Measurements from ENCODE around the gene ZSCAN1.

ZSCAN1 gene

GRCh38 chr19:58084596-58085347, 50.9 kb downstream of the ZSCAN1 start:
- DNase-seq: no peak

- DNase-seq: no peak
Observed at GRCh38 chr19:58085348-58085875, 51.6 kb downstream of the ZSCAN1 start.

DNA sequence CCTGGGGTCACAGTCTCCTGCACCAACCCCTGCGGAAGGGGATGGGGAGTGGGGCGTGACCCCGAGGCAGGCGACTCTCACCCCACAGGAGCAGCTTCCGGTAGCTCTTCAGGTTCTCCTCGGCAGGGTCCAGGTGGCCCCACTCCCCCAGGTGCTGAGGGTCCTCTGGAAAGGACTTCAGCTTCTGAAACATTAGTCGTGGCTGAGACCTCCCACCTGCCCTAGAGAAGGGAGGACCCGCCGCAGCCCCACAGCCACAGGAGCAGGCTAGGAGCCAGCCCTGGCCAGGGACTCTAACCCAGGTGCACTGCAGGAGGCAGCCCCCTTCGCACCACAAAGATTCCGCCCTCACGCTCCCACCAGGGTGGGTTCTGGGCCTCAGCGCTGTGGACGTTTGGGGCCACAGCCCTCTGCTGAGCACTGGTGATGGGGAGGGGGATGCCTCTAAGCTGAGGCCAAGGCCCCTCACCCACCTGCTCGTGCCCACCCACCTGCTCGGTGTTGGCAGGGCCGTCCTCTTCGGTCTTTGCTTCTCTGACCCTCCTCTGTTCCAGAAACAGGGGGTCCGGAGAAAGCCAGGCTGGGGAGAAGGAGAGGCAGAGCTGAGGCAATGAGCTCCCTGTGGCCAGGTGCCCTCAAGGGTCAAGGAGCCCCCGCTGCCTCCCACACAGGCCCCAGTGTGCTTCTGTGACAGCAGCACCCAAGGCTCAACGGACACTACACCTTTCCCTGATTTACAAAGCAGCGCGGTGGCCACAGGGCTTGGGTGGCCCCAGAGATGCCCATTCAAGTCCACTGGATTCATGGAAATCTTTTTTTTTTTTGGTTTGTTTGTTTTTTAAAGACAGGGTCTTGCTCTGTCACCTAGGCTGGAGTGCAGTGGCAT, 53.2 kb downstream of the ZSCAN1 start:
- no peak for DNase-seq

- no peak for DNase-seq
Observed at GRCh38 chr19:58088521-58089052, 54.8 kb downstream of the ZSCAN1 start.

DNA sequence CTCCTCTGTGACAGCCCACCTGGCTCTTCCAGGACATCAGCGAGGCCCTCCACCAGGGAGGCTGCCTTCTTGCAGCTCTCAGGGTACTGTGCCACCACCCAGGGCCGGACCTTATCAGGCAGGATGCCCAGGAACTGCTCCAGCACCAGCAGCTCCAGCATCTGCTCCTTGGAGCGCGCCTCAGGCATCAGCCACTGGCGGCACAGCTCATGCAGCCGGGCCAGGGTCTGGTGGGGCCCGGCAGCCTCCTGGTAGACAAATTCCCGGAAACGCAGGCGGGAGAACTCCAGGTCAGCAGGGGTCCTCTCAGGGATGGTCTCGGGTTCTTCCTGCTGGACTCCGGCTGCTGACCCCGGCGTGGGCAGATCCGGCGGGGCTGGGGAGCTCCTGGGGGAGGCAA, 56.0 kb downstream of the ZSCAN1 start:
- no peak for DNase-seq

DNA sequence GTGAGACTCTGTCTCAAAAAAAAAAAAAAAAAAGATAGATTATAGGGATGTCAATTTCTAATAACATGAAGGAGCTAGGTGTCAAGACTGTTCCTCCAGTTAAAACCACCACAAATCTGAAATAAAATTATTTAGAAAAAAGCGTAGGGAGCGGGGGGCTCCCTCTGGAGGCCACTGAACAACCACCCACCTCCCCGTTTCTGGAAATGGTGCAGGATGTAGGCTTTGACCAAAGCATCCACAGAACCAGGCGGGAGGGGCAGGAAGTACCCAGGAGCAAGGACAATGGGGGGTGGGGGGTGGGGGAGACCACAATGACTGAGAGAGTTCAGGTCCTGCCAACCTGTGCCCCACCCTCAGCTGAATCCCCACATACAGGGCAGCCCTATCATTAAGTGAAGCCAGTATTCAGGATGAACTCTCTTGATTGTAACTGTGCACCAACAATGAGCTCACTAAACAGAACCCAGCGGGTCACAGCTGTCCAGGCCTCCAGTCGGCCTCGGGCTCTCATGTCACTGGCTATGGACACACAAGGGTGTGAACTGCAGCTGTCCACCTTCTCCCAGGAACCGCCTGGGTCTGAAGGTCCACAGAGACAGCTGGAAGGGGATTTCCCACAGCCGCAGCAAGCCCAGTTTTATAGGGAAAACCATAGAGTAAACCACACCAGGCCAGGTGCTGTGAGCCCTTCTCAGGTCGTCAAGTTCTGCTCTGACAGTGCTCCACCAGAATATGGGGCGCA, 57.6 kb downstream of the ZSCAN1 start:
- DNase-seq: peak; percentile 44

GRCh38 chr19:58093071-58093470, 59.2 kb downstream of the ZSCAN1 start:
- DNase-seq: no peak

GRCh38 chr19:58095328-58095727, 61.5 kb downstream of the ZSCAN1 start:
- DNase-seq: no peak

- DNase-seq: no peak
Observed at GRCh38 chr19:58096884-58097283, 63.1 kb downstream of the ZSCAN1 start.

GRCh38 chr19:58097349-58097748, 63.5 kb downstream of the ZSCAN1 start:
- DNase-seq: no peak

DNA sequence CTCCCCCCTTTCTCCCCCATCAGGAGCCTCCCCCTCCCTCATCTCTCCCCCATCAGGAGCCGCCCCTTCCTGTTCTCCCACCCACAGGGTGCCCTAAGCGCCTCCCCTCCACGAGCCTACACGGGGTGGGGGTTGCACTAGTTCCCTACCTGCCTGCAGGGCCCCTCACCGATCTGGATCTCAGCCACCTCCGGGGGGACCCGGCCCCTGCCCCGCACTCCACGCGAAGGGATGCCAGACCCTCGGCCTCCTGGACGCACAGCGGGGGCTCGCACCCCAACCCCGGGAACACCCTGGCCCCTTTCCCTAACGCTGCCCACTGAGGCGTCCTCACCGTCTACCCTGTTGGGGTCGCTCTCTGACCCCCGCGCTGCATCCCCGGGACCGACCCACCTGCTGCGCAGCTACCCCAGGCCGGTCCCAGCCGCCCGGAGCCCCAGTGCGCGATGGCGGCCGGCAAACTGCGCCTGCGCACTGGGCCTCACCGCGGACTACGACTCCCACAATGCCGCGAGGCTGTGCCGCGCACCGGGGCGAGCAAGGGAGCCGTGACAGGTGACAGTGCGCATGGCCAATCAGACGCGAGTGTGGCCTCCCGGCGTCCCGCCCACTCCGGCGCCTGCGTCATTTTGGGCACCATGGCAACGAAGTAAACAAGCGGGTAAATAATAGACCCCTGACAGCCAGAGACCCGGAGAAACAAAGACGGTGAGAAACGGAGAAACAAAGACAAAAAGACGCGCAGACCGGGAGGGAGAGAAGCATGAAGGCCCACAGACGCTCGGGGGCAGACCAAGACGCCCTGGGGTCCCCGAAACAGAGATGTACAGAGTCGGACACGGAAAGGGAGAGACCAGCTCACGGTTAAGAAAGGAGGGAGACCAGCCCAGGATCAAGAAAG, 64.2 kb downstream of the ZSCAN1 start, which contains the start of gene ZSCAN18:
TSS of gene ZSCAN18 (minus strand) at position 451 of the 901 bp plus-strand sequence. CDS start 7,964 bp downstream, outside the sequence.
- peak; percentile 96 for DNase-seq

DNA sequence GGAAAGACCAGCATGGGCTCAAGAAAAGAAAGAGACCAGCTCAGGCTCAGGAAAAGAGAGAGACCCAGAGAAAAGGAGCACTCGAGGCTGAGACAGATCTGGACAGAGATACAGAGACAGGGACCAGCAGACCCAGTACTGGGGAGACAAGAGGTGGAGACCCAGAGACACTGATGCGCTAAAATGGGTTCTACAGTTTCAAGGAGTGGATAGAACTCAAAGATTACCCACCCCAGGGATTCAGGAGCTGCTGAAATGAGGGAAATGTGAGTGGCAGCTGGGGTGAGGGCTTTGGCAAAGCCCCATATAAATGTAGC, 64.8 kb downstream of the ZSCAN1 start:
- no peak for DNase-seq
